GM12873 (cell line): Measurements from ENCODE around the gene RESF1.

Experiments
- TF ChIP-seq, protein P1 (sequence below): IDR thresholded peaks from 2 replicates; pipeline ENCODE4 v1.5.1; 2012; ENCODE audit warnings: low read depth, mild to moderate bottlenecking, moderate library complexity, low read length, control low read depth; ENCODE audit not compliant: insufficient read depth; ENCODE audit errors: missing control alignments

The RESF1 gene

GRCh38 chr12:31929027-31929526 lies 30.1 kb upstream of the RESF1 start:
- TF ChIP-seq, protein P1, sequence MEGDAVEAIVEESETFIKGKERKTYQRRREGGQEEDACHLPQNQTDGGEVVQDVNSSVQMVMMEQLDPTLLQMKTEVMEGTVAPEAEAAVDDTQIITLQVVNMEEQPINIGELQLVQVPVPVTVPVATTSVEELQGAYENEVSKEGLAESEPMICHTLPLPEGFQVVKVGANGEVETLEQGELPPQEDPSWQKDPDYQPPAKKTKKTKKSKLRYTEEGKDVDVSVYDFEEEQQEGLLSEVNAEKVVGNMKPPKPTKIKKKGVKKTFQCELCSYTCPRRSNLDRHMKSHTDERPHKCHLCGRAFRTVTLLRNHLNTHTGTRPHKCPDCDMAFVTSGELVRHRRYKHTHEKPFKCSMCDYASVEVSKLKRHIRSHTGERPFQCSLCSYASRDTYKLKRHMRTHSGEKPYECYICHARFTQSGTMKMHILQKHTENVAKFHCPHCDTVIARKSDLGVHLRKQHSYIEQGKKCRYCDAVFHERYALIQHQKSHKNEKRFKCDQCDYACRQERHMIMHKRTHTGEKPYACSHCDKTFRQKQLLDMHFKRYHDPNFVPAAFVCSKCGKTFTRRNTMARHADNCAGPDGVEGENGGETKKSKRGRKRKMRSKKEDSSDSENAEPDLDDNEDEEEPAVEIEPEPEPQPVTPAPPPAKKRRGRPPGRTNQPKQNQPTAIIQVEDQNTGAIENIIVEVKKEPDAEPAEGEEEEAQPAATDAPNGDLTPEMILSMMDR, result no peak

GRCh38 chr12:31931796-31932715 lies 27.2 kb upstream of the RESF1 start:
- TF ChIP-seq, protein P1, result peak; percentile 21

- TF ChIP-seq, protein P1, result no peak
Measured at GRCh38 chr12:31944299-31944698, 14.9 kb upstream of the RESF1 start.

DNA sequence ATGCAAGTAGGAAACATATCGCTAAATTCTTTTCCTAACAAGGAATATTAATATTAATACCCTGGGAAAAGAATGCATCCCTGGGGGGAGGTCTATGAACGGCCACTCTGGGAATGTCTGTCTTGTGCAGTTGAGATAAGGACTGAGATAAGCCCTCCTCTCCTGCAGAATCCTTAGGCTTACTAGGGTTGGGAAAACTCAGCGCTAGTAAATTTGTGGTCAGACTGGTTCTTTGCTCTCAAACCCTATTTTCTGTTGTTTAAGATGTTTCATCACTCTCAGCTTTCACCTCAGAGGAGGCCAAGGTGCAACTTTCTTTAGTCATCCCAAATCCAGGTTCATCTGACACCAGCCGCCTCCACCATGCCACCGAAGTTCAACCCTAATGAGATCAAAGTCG lies 11.2 kb upstream of the RESF1 start:
- TF ChIP-seq, protein P1, result no peak

GRCh38 chr12:31950088-31950487 lies 9.1 kb upstream of the RESF1 start:
- TF ChIP-seq, protein P1, result no peak

- TF ChIP-seq, protein P1, result no peak
Measured at GRCh38 chr12:31950492-31950891, 8.7 kb upstream of the RESF1 start.

GRCh38 chr12:31951008-31951407 lies 8.2 kb upstream of the RESF1 start:
- TF ChIP-seq, protein P1, result no peak
